BLaER1 (cell line): ENCODE results near the gene ST3GAL4.

ENCODE experiments used
- H3K27ac ChIP-seq: shearing (Covaris generic); formaldehyde crosslinking; 2 replicates; pipeline ENCODE4 v1.8.1; 2022
- H3K27me3 ChIP-seq: shearing (Covaris generic); formaldehyde crosslinking; 2 replicates; pipeline ENCODE4 v1.8.1; 2022
- H3K36me3 ChIP-seq: shearing (Covaris generic); formaldehyde crosslinking; 2 replicates; pipeline ENCODE4 v1.8.1; 2022
- H3K4me1 ChIP-seq: shearing (Covaris generic); formaldehyde crosslinking; 2 replicates; pipeline ENCODE4 v1.8.1; 2022
- H3K4me2 ChIP-seq: shearing (Covaris generic); formaldehyde crosslinking; 2 replicates; pipeline ENCODE4 v1.8.1; 2022
- H3K4me3 ChIP-seq: shearing (Covaris generic); formaldehyde crosslinking; 2 replicates; pipeline ENCODE4 v1.8.1; 2022
- H3K9ac ChIP-seq: shearing (Covaris generic); formaldehyde crosslinking; 2 replicates; pipeline ENCODE4 v1.8.1; 2022
- H3K9me3 ChIP-seq: shearing (Covaris generic); formaldehyde crosslinking; 2 replicates; pipeline ENCODE4 v1.8.1; 2022
- H4K20me1 ChIP-seq: shearing (Covaris generic); formaldehyde crosslinking; 2 replicates; pipeline ENCODE4 v1.8.1; 2022
- Cebpa-rat ChIP-seq: shearing (Covaris generic); IDR thresholded peaks from 2 replicates; pipeline ENCODE4 v1.8.1; 2022

ST3GAL4 gene

DNA sequence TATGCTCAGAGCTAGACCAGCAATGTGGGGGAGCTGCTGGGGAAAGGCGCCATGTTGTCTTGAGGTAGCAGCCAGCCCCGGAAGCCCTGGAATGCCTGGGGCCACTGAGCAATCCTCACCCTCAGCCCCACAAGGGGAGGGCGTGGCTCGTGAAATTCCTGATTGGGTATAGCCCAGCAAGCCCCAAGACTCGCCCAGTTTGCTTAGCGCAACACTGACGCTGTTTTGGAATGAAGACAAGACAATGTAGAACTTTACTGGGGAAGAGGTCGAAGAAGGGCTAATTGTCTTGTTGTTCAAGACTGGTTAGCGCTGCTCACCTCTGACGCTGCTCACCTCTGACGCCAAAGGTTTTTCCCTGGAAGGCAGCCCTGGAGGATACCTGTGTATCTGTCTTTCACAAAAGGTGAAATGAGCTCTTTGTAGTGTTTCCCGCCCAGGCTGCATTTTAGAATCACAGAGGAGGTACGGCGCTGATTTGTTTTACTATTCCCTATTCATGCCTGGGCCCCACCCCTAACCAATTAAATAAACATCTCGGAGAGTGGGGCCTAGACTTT lies 47.6 kb downstream of the ST3GAL4 start:
- Histone ChIP-seq H3K4me1 (peaks cover 17% of the 10 kb centered on the region), H3K27ac (no peak overlapping the region), H3K4me2 (no peak overlapping the region), H3K4me3 (no peak overlapping the region), H3K9me3 (no peaks in the 10 kb centered on the region), H3K27me3 (no peaks in the 10 kb centered on the region), H3K9ac (no peak overlapping the region), H3K36me3 (peaks cover 34% of the 10 kb centered on the region), H4K20me1 (0 out of 2 replicates have a peak, but pooled peaks cover 7% of the 10 kb centered on the region)
- TF ChIP-seq Cebpa-rat: no peak

DNA sequence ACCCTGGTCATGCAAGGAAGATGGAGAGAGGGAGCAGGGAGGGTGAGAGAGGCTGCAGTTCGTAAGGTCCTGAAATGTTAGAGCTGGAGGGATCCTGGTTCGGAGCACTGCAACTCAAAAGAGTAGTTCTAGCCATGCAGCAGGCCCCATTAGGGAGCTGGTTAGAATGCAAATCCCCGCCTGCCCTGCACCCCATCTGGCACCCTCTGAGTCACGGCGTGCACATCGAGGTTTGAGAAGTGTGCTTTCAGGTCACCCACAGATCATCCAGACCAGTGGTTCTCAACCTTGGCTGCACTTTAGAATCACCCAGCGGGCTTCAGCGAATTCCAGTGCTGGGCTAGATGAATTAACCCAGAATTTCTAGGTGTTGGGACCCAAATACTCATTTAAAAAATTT lies 48.2 kb downstream of the ST3GAL4 start:
- Histone ChIP-seq H3K27ac (no peak overlapping the region), H3K9me3 (no peaks in the 10 kb centered on the region), H3K9ac (no peak overlapping the region), H3K4me2 (no peak overlapping the region), H3K4me3 (no peak overlapping the region), H3K4me1 (peaks cover 17% of the 10 kb centered on the region), H3K27me3 (no peaks in the 10 kb centered on the region), H4K20me1 (0 out of 2 replicates have a peak, but pooled peaks cover 3% of the 10 kb centered on the region), H3K36me3 (peaks cover 35% of the 10 kb centered on the region)
- TF ChIP-seq Cebpa-rat: no peak

DNA sequence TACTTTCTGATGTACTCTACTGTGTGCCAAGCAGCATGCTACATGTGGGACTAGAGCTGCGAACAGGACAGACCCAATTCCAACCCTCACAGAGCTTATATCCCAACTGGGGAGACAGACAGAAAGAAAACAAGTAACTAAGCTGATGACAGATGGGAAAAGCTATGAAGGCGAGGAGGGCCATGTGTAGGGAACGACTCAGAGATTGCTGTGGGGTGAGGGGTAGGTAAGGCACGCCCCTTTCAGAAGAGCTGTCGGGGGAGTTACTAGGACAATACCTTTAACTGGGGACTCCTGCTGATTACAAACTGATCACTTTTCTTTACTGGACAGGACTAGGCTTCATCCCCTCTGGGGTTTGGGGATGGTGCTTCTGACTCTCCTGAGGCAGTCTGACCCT lies 48.9 kb downstream of the ST3GAL4 start:
- peaks cover 17% of the 10 kb centered on the region for H3K4me1 ChIP-seq
- no peaks in the 10 kb centered on the region for H3K27me3 ChIP-seq
- H3K9ac ChIP-seq: no peak overlapping the region
- TF ChIP-seq Cebpa-rat: no peak
- no peaks in the 10 kb centered on the region for H4K20me1 ChIP-seq
- H3K4me3 ChIP-seq: no peak overlapping the region
- no peak overlapping the region for H3K4me2 ChIP-seq
- H3K9me3 ChIP-seq: no peaks in the 10 kb centered on the region
- H3K27ac ChIP-seq: no peak overlapping the region
- peaks cover 42% of the 10 kb centered on the region for H3K36me3 ChIP-seq

DNA sequence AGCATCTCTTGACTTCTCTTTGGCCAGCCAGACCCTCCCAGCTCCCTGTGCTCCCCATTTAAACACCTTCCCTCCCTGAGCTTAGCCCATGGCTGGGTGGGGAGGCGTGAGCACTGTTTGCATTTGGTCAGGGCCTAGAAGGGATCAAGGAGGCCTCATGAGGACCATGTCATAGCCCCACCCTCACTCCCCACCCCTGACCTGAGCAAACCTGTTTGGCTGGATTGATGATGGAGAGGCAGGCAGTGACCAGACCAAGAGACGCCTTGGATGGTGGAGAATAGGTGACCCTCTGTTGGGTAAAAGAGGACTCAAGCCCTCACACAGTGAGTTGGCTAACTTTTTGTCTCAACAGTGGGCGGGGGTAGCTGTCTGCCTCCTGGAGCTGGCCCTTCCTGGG lies 49.9 kb downstream of the ST3GAL4 start:
- no peaks in the 10 kb centered on the region for H3K27me3 ChIP-seq
- peaks cover 52% of the 10 kb centered on the region for H3K36me3 ChIP-seq
- no peak for TF ChIP-seq Cebpa-rat
- H3K4me1 ChIP-seq: peaks cover 17% of the 10 kb centered on the region
- no peak overlapping the region for H3K9ac ChIP-seq
- no peak overlapping the region for H3K4me3 ChIP-seq
- H3K4me2 ChIP-seq: no peak overlapping the region
- H3K27ac ChIP-seq: no peak overlapping the region
- no peaks in the 10 kb centered on the region for H3K9me3 ChIP-seq
- H4K20me1 ChIP-seq: no peaks in the 10 kb centered on the region

DNA sequence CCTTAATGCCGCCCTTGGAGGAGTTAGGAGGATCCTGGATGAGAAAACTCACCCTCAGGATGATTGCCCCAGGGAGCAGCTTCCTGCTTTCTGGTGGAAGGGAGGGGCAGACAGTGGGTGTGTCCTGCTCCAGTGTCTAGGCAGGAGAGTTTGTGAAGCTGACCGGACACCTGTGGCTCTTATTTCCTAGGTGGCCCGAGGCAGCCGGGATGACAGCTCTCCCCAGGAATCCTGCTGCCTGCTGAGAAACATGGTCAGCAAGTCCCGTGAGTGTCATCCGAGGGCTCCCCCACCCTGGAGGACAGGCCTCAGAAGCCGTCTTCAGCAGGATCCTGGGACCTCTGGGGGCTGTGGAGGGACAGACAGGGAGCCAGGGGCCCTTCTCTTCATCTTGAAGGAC lies 50.4 kb downstream of the ST3GAL4 start:
- Histone ChIP-seq H3K36me3 (peaks cover 56% of the 10 kb centered on the region), H4K20me1 (no peaks in the 10 kb centered on the region), H3K4me1 (peaks cover 17% of the 10 kb centered on the region), H3K9ac (no peak overlapping the region), H3K27me3 (no peaks in the 10 kb centered on the region), H3K27ac (no peak overlapping the region), H3K4me3 (no peak overlapping the region), H3K4me2 (no peak overlapping the region), H3K9me3 (no peaks in the 10 kb centered on the region)
- no peak for TF ChIP-seq Cebpa-rat

DNA sequence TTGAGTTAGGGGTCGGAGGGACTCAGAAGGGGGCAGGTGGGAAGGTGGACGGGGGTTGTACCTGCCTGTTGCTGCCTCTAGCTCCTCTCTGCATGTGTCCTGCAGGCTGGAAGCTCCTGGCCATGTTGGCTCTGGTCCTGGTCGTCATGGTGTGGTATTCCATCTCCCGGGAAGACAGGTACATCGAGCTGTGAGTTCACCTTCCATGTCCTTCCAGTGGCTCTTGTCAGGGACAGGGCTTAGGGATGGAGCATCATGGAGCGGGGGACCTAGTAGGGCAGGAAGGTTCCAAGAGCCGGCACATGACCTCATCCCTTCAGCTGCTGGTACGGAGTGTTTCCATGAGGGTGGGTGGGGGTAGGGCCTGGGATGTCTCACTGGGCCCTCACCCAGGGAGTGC lies 50.9 kb downstream of the ST3GAL4 start:
- Histone ChIP-seq H3K4me3 (no peak overlapping the region), H4K20me1 (no peaks in the 10 kb centered on the region), H3K27me3 (no peaks in the 10 kb centered on the region), H3K36me3 (peaks cover 57% of the 10 kb centered on the region), H3K27ac (no peak overlapping the region), H3K9ac (no peak overlapping the region), H3K9me3 (no peaks in the 10 kb centered on the region), H3K4me2 (no peak overlapping the region), H3K4me1 (peaks cover 14% of the 10 kb centered on the region)
- no peak for TF ChIP-seq Cebpa-rat

DNA sequence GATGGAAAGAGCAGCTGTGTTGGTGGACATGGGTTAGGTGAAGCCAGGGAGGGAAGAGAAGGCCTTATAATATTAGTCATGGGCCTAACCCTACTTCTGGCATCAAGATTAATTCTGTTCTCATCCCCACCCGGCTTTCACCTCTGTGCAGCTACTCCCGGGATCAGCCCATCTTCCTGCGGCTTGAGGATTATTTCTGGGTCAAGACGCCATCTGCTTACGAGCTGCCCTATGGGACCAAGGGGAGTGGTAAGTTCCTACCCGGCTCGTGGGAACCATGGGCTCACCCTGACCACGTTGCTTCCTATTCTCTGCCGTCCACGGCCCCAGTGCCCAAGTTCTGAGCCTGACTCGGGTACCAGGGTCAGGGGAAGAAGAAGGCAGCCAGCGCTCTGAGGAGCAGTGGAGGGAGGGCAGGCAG lies 51.6 kb downstream of the ST3GAL4 start:
- Histone ChIP-seq H4K20me1 (no peaks in the 10 kb centered on the region), H3K4me2 (no peak overlapping the region), H3K9ac (no peak overlapping the region), H3K4me1 (peaks cover 7% of the 10 kb centered on the region), H3K9me3 (no peaks in the 10 kb centered on the region), H3K36me3 (peaks cover 63% of the 10 kb centered on the region), H3K27me3 (no peaks in the 10 kb centered on the region), H3K27ac (no peak overlapping the region), H3K4me3 (no peak overlapping the region)
- no peak for TF ChIP-seq Cebpa-rat

DNA sequence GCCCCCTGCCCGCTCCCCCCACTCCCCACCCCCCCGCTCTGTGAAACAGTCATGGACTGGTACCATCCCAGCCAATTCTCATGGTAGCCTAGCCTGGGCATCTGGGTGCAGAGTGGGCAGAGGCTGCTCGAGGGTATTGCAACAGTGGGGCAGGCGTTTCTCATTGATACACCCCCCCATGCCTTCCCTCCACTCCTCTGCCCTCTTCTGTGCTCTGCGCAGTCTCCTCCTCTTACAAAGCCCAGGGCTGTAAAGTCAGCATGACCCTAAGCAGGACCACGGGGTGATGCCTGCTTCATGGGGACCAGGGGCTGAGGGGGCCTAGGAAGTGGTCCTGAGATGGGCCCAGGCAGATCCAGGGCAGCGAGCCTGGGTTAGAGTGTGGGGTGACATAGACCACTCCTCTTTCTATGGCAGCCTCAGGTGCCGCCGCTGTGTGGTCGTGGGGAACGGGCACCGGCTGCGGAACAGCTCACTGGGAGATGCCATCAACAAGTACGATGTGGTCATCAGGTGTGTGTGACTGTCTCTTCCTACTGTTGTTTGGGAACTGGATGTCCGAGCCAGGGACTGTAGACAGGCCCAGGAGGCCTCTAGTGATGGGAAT lies 52.3 kb downstream of the ST3GAL4 start:
- H3K9ac ChIP-seq: no peak overlapping the region
- TF ChIP-seq Cebpa-rat: no peak
- no peak overlapping the region for H3K27ac ChIP-seq
- H3K4me2 ChIP-seq: no peak overlapping the region
- H3K4me3 ChIP-seq: no peak overlapping the region
- peaks cover 66% of the 10 kb centered on the region for H3K36me3 ChIP-seq
- H4K20me1 ChIP-seq: no peaks in the 10 kb centered on the region
- H3K9me3 ChIP-seq: no peaks in the 10 kb centered on the region
- H3K4me1 ChIP-seq: peaks cover under 1% of the 10 kb centered on the region; the same call in 1 of the 2 replicates
- no peaks in the 10 kb centered on the region for H3K27me3 ChIP-seq

DNA sequence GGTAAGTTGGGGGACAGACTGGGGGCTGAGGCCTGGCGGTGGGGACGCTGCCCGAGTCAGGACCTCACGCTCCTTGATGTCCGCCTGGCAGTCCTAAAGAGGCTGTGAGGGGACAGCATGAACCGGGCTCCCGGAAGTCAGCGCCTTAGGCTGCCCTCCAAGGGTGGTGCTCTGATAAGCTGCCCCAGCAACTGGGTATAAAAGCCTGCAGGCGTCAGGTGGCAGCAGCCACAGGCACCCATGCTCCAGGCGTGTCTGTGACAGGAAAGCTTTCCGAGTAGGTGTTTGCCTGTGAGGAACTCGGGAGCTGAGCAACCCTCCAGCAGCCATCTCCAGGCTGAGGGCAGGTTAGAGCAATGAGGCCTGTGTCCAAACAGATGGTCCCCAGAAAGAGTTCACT lies 53.0 kb downstream of the ST3GAL4 start:
- peaks cover 69% of the 10 kb centered on the region for H3K36me3 ChIP-seq
- no peaks in the 10 kb centered on the region for H3K27me3 ChIP-seq
- H3K9me3 ChIP-seq: no peaks in the 10 kb centered on the region
- no peak for TF ChIP-seq Cebpa-rat
- H3K27ac ChIP-seq: no peak overlapping the region
- H3K4me1 ChIP-seq: no peaks in the 10 kb centered on the region
- no peaks in the 10 kb centered on the region for H4K20me1 ChIP-seq
- H3K4me2 ChIP-seq: no peak overlapping the region
- no peak overlapping the region for H3K4me3 ChIP-seq
- H3K9ac ChIP-seq: no peak overlapping the region

DNA sequence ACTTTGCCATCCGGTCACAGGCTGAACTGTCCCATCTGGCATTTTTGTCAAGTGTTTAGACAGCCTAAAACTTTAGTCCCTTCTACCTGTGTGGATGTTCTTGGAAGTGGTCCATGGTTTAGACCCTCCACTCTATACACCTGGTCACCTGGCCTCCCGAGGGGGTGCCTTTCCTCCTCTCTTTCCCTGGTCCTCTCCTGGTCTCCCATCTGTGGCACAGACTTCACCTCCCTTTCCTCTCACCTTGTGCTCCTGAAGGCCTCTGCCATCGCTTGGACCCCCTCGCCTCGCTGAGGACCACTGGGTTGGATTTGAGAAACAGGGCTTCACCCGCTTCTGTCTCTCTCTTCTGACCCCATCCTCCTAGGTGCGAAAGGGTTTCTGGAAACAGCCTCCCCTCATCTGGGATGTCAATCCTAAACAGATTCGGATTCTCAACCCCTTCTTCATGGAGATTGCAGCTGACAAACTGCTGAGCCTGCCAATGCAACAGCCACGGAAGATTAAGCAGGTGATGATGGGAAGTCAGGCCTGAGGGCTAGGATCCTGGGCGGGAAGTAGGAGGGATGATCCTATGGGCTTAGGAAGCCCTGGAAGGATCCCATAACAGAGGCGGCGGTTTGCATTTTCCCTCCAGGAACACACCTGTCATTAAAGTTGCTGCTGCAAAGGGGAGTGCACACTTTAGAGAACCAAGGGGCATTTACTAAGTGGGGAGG lies 53.6 kb downstream of the ST3GAL4 start:
- Histone ChIP-seq H3K27ac (no peak overlapping the region), H3K27me3 (no peaks in the 10 kb centered on the region), H4K20me1 (no peaks in the 10 kb centered on the region), H3K4me3 (no peak overlapping the region), H3K4me1 (no peaks in the 10 kb centered on the region), H3K9me3 (no peaks in the 10 kb centered on the region), H3K36me3 (peaks cover 75% of the 10 kb centered on the region), H3K4me2 (no peak overlapping the region), H3K9ac (no peak overlapping the region)
- no peak for TF ChIP-seq Cebpa-rat
